Measurements from ENCODE around the gene SLC36A1.

GRCh38 chr5:151469992-151470391, 22.6 kb downstream of the SLC36A1 start:
- TF ChIP-seq EZH2phosphoT487 (IDR thresholded peaks at IDR 0.05; ENCODE audit: borderline replicate concordance, low read depth) (no peak), SMC3 (IDR thresholded peaks at IDR 0.05; ENCODE audit: low read depth, low read length) (no peak), RAD21 (IDR thresholded peaks at IDR 0.05; ENCODE audit: low read length) (no peak), CTCF (IDR thresholded peaks at IDR 0.05) (no peak), TAF1 (IDR thresholded peaks at IDR 0.05; ENCODE audit: borderline replicate concordance, low read depth, low read length) (no peak), POLR2AphosphoS5 (IDR thresholded peaks at IDR 0.05; ENCODE audit: low read depth, low read length) (no peak), YY1 (IDR thresholded peaks at IDR 0.05; ENCODE audit: low read depth) (no peak), PBX3 (IDR thresholded peaks at IDR 0.05) (no peak), TEAD4 (IDR thresholded peaks at IDR 0.05; ENCODE audit: borderline replicate concordance, insufficient read depth) (no peak), MAX (IDR thresholded peaks at IDR 0.05; ENCODE audit: low read depth) (no peak), EP300 (IDR thresholded peaks at IDR 0.05; ENCODE audit: borderline replicate concordance in 1 of 2, low read depth in 1 of 2, low read length in 1 of 2) (no peak), JUND (IDR thresholded peaks at IDR 0.05) (no peak)
